Glutamatergic neuron (in vitro differentiated cells): ENCODE results near the gene IFT43. TPM values are rescaled to one million over a fixed set of nuclear protein-coding genes. Genes with fewer than 3 reads are reported as not detected.
A peak's percentile ranks its signal among the peaks of the same experiment; 100 is the strongest.

Experiments used
- DNase-seq: peaks from one replicate; pipeline ENCODE4 v3.0.0; 2022
- H3K27ac Mint-ChIP-seq: one replicate; pipeline ENCODE4 v1.8.0; 2020; ENCODE audit warnings: mild to moderate bottlenecking, mixed read lengths, inconsistent platforms; ENCODE audit not compliant: unreplicated experiment
- H3K27me3 Mint-ChIP-seq: one replicate; pipeline ENCODE4 v1.8.0; 2020; ENCODE audit warnings: mild to moderate bottlenecking, moderate library complexity, mixed read lengths, inconsistent platforms; ENCODE audit not compliant: unreplicated experiment
- H3K36me3 Mint-ChIP-seq: one replicate; pipeline ENCODE4 v1.8.0; 2020; ENCODE audit warnings: mild to moderate bottlenecking, mixed read lengths, inconsistent platforms; ENCODE audit not compliant: unreplicated experiment
- H3K4me1 Mint-ChIP-seq: one replicate; pipeline ENCODE4 v1.8.0; 2020; ENCODE audit warnings: mild to moderate bottlenecking, low read depth, mixed read lengths, inconsistent platforms; ENCODE audit not compliant: unreplicated experiment
- H3K4me3 Mint-ChIP-seq: one replicate; pipeline ENCODE4 v1.8.0; 2020; ENCODE audit warnings: mild to moderate bottlenecking, mixed read lengths, inconsistent platforms; ENCODE audit not compliant: unreplicated experiment
- H3K9me3 Mint-ChIP-seq: one replicate; pipeline ENCODE4 v1.8.0; 2020; ENCODE audit warnings: mild to moderate bottlenecking, moderate library complexity, mixed read lengths, inconsistent platforms; ENCODE audit not compliant: unreplicated experiment
- total RNA-seq: library from RNA; stranded (reverse); fragmentation: NEBNext Ultra II Directional; extraction: Animal tissue kit (Norgen Biotek cat#: 25700); gene quantifications from one replicate; pipeline ENCODE4 v1.2.1, GENCODE V29; 2021; ENCODE audit not compliant: unreplicated experiment
- TF ChIP-seq, protein P1 (sequence below): fragments of 200-600 bp; sonication (generic); IDR thresholded peaks from one replicate; pipeline ENCODE4 v1.5.0; 2021; ENCODE audit not compliant: partially characterized antibody, unreplicated experiment

The IFT43 gene
- total RNA-seq, 1 donor from 2014 or later = 30.2 TPM

DNA sequence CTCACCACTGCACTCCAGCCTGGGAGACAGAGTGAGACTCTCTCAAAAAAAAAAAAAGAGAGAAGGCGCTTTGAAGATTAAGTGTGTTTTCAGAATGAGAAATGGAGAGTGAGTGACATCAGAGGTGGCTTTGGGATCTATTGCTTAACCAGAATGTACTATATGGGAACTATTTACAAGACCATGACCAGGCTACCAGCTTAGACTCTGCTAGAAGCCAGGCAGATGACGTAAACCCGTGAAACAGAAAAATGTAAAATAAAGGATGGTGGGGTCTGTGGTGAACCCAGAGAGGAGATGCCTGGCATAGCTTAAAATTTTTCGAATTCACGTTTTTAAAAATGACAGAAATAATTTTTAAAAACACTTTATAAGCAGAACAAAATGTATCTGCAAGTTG lies 82.0 kb downstream of the IFT43 start:
- H3K4me3 Mint-ChIP-seq = no peak overlapping the region
- H3K4me1 Mint-ChIP-seq = no peaks in the 10 kb centered on the region
- peaks cover 24% of the 10 kb centered on the region for H3K36me3 Mint-ChIP-seq
- DNase-seq = no peak
- H3K27ac Mint-ChIP-seq = no peak overlapping the region
- H3K27me3 Mint-ChIP-seq = peaks cover 2% of the 10 kb centered on the region
- H3K9me3 Mint-ChIP-seq = peaks cover 4% of the 10 kb centered on the region
- TF ChIP-seq, protein P1, sequence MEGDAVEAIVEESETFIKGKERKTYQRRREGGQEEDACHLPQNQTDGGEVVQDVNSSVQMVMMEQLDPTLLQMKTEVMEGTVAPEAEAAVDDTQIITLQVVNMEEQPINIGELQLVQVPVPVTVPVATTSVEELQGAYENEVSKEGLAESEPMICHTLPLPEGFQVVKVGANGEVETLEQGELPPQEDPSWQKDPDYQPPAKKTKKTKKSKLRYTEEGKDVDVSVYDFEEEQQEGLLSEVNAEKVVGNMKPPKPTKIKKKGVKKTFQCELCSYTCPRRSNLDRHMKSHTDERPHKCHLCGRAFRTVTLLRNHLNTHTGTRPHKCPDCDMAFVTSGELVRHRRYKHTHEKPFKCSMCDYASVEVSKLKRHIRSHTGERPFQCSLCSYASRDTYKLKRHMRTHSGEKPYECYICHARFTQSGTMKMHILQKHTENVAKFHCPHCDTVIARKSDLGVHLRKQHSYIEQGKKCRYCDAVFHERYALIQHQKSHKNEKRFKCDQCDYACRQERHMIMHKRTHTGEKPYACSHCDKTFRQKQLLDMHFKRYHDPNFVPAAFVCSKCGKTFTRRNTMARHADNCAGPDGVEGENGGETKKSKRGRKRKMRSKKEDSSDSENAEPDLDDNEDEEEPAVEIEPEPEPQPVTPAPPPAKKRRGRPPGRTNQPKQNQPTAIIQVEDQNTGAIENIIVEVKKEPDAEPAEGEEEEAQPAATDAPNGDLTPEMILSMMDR = no peak

GRCh38 chr14:76073717-76074116 lies 88.2 kb downstream of the IFT43 start:
- Mint-ChIP-seq H3K27me3 (peaks cover 1% of the 10 kb centered on the region), H3K36me3 (no peaks in the 10 kb centered on the region), H3K4me1 (peaks cover 47% of the 10 kb centered on the region), H3K9me3 (peaks cover 2% of the 10 kb centered on the region), H3K27ac (peak overlapping the region; percentile 33), H3K4me3 (no peak overlapping the region)
- TF ChIP-seq, protein P1 = no peak
- DNase-seq = no peak

GRCh38 chr14:76077340-76077739 lies 91.8 kb downstream of the IFT43 start:
- no peak overlapping the region for H3K27ac Mint-ChIP-seq
- H3K36me3 Mint-ChIP-seq = no peaks in the 10 kb centered on the region
- H3K9me3 Mint-ChIP-seq = no peaks in the 10 kb centered on the region
- no peak for DNase-seq
- peaks cover 1% of the 10 kb centered on the region for H3K27me3 Mint-ChIP-seq
- H3K4me1 Mint-ChIP-seq = peaks cover 80% of the 10 kb centered on the region
- TF ChIP-seq, protein P1 = no peak
- H3K4me3 Mint-ChIP-seq = no peak overlapping the region

DNA sequence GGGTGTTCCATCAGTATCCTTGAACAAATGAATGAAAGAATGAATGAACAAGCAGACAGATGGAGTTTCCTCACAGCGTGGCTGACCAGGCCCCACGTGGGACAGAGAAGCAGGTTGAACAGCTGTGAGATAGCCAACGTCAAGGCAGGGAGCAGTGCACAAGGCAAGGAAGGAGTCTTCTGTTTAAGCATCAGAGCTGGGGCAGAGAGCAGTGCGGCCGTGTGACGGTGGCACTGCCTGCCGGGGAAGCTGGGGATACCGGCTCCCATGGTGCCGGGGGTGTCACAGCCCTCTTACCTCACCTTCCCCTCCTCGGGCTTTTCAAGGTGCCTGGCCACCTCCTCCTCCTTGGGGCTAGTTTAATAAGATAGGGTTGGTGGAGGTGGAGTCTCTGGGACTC lies 92.9 kb downstream of the IFT43 start:
- no peak for DNase-seq
- Mint-ChIP-seq H3K4me3 (peak overlapping the region; percentile 31), H3K9me3 (peaks cover 2% of the 10 kb centered on the region), H3K4me1 (peaks cover 85% of the 10 kb centered on the region), H3K36me3 (no peaks in the 10 kb centered on the region), H3K27ac (peak overlapping the region; percentile 67), H3K27me3 (peaks cover 3% of the 10 kb centered on the region)
- TF ChIP-seq, protein P1 = no peak

GRCh38 chr14:76080025-76080424 lies 94.5 kb downstream of the IFT43 start:
- DNase-seq = no peak
- Mint-ChIP-seq H3K27me3 (peaks cover 7% of the 10 kb centered on the region), H3K9me3 (peaks cover 4% of the 10 kb centered on the region), H3K36me3 (no peaks in the 10 kb centered on the region), H3K4me1 (peaks cover 87% of the 10 kb centered on the region), H3K27ac (no peak overlapping the region), H3K4me3 (no peak overlapping the region)
- TF ChIP-seq, protein P1 = no peak
